GM18526 (cell line): ENCODE data around the gene NETO1.

Source experiments
- POLR2A ChIP-seq: IDR thresholded peaks from 3 replicates; pipeline ENCODE4 v1.6.1; 2011; ENCODE audit not compliant: insufficient read length; ENCODE audit errors: extremely low read depth

The NETO1 gene

GRCh38 chr18:72863754-72864153 lies 4.0 kb downstream of the NETO1 start:
- no peak for TF ChIP-seq POLR2A

- no peak for TF ChIP-seq POLR2A
These were observed 8.7 kb downstream of the NETO1 start for GRCh38 chr18:72859088-72859487.

GRCh38 chr18:72849671-72850070 lies 18.1 kb downstream of the NETO1 start:
- no peak for TF ChIP-seq POLR2A

GRCh38 chr18:72848503-72849237 lies 19.1 kb downstream of the NETO1 start:
- TF ChIP-seq POLR2A: no peak

GRCh38 chr18:72847771-72848170 lies 20.0 kb downstream of the NETO1 start:
- no peak for TF ChIP-seq POLR2A

- TF ChIP-seq POLR2A: no peak
These were observed 20.9 kb downstream of the NETO1 start for GRCh38 chr18:72846736-72847533.

- TF ChIP-seq POLR2A: no peak
These were observed 24.0 kb downstream of the NETO1 start for GRCh38 chr18:72843743-72844142.

- TF ChIP-seq POLR2A: no peak
These were observed 27.7 kb downstream of the NETO1 start for GRCh38 chr18:72840109-72840508.

- TF ChIP-seq POLR2A: no peak
These were observed 33.1 kb downstream of the NETO1 start for GRCh38 chr18:72834731-72835130.

- no peak for TF ChIP-seq POLR2A
These were observed 34.3 kb downstream of the NETO1 start for GRCh38 chr18:72833471-72833870.

GRCh38 chr18:72830109-72830508 lies 37.7 kb downstream of the NETO1 start:
- TF ChIP-seq POLR2A: no peak

- TF ChIP-seq POLR2A: no peak
These were observed 39.2 kb downstream of the NETO1 start for GRCh38 chr18:72828601-72829000.

- no peak for TF ChIP-seq POLR2A
These were observed 41.1 kb downstream of the NETO1 start for GRCh38 chr18:72826736-72827135.

GRCh38 chr18:72823345-72823744 lies 44.4 kb downstream of the NETO1 start:
- TF ChIP-seq POLR2A: no peak

GRCh38 chr18:72822202-72822601 lies 45.6 kb downstream of the NETO1 start:
- TF ChIP-seq POLR2A: no peak

GRCh38 chr18:72820571-72820970 lies 47.2 kb downstream of the NETO1 start:
- TF ChIP-seq POLR2A: no peak
